Adrenal gland (tissue), 5 donors: ENCODE measurements around the gene BCL2.

Source experiments
- CTCF ChIP-seq, 6 experiments: fragments of 450-650 bp in 4 of 6; fragments of 200-600 bp in 2 of 6; sonication (generic) in 1 of 6; IDR thresholded peaks; 1 replicate in 5 of 6; 2 replicates in 1 of 6; pipeline versions ENCODE4 v1.5.1 to v1.8.0; 2016 to 2021; ENCODE audit warnings: antibody characterized with exemption in 6 of 6, mild to moderate bottlenecking in 2 of 6, moderate library complexity in 1 of 6
- POLR2A ChIP-seq, 2 donors: fragments of 450-650 bp; IDR thresholded peaks; one replicate each; pipeline ENCODE4 v1.6.1; 2017; ENCODE audit warnings: antibody characterized with exemption in 2 of 2, mild to moderate bottlenecking in 2 of 2, moderate library complexity in 1 of 2
- donor health status: DM: no; HTN: no; CAD: no.

DNA sequence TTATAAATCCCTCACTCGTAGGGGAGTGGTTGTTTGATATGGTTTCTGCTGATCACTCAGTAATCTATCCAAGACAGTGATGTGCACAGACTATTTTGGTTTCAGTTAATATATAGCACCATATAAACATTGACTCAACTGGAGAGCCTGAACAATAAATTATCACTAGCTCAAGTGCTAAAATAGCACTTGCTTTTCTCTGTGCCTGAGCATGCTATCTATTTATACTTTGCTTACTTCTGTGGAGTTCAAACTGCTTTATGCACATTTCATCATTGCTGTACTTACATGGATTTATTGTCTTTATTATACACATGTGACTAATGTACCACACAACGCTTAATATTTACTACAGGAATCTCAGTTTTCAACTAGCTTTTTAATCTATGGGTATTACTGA, 133.6 kb downstream of the BCL2 start:
- TF ChIP-seq POLR2A (IDR thresholded peaks at IDR 0.05) (no peak), CTCF (IDR thresholded peaks at IDR 0.05) (no peak)
